Astrocyte of the cerebellum (primary cell): ENCODE data around the gene SPOCK1.
"Not testable (repeated sequence)": the region's sequence is repeated elsewhere in the genome, so short reads cannot be mapped to it uniquely, and the experiment has no call there.

ENCODE experiments used
- DNase-seq: peaks from one replicate; pipeline ENCODE4 v3.0.0-alpha.2; 2011; ENCODE audit warnings: low read depth
- H3K4me3 ChIP-seq: 2 replicates; pipeline ENCODE4 v1.5.1; 2011; ENCODE audit warnings: mild to moderate bottlenecking, low read depth, low read length, moderate library complexity
- CTCF ChIP-seq: IDR thresholded peaks from 2 replicates; pipeline ENCODE4 v1.5.1; 2012; ENCODE audit warnings: low read length, low read depth, moderate library complexity, mild to moderate bottlenecking; ENCODE audit errors: missing control alignments
- in situ Hi-C: cut with HindIII; loops from 2 replicates; pipeline ENCODE4 v1.10.0; 2017; ENCODE audit warnings: low sequenced_read_pairs

The SPOCK1 gene

GRCh38 chr5:137234973-137235943 is 263.9 kb downstream of the SPOCK1 start:
- no peak for TF ChIP-seq CTCF
- DNase-seq: no peak
- in situ Hi-C loops: no loop called here
- no peak overlapping the region for H3K4me3 ChIP-seq

- no peak for TF ChIP-seq CTCF
- no peak overlapping the region for H3K4me3 ChIP-seq
- in situ Hi-C loops: no loop called here
- DNase-seq: no peak
These were observed 265.4 kb downstream of the SPOCK1 start for GRCh38 chr5:137233726-137234125.

GRCh38 chr5:137233304-137233703 is 265.8 kb downstream of the SPOCK1 start:
- DNase-seq, H3K4me3 ChIP-seq, in situ Hi-C loops: not testable (repeated sequence)

- DNase-seq: no peak
- no peak for TF ChIP-seq CTCF
- H3K4me3 ChIP-seq: no peak overlapping the region
- in situ Hi-C loops: no loop called here
These were observed 267.6 kb downstream of the SPOCK1 start for GRCh38 chr5:137231540-137231939.

- DNase-seq: no peak
- H3K4me3 ChIP-seq: no peak overlapping the region
- TF ChIP-seq CTCF: no peak
- in situ Hi-C loops: no loop called here
These were observed 270.3 kb downstream of the SPOCK1 start for GRCh38 chr5:137228816-137229215.

GRCh38 chr5:137226081-137226480 is 273.0 kb downstream of the SPOCK1 start:
- H3K4me3 ChIP-seq: no peak overlapping the region
- TF ChIP-seq CTCF: no peak
- DNase-seq: no peak
- in situ Hi-C loops: no loop called here

GRCh38 chr5:137223324-137224295 is 275.5 kb downstream of the SPOCK1 start:
- in situ Hi-C loops: no loop called here

More at GRCh38 chr5:137223324-137224295, 275.5 kb downstream of the SPOCK1 start:
- H3K4me3 ChIP-seq: no peak overlapping the region
- TF ChIP-seq CTCF: no peak
- no peak for DNase-seq
